CD14-positive monocyte (primary cell): ENCODE measurements around the gene TMEM181. TPM values are rescaled to one million over a fixed set of nuclear protein-coding genes. Genes with fewer than 3 reads are reported as not detected.

ENCODE experiments used
- DNase-seq, 3 donors: peaks; one replicate each; pipeline ENCODE4 v3.0.0-alpha.2; 2011 to 2022
- H2AFZ ChIP-seq: 2 replicates; pipeline ENCODE4 v1.6.0; 2012; ENCODE audit warnings: mild to moderate bottlenecking, low read depth, low read length, inconsistent platforms; ENCODE audit not compliant: insufficient read depth, poor library complexity, severe bottlenecking
- H3K27ac ChIP-seq, 2 donors: 1 replicate in 1 of 2; 2 replicates in 1 of 2; pipeline ENCODE4 v1.5.1; 2012 to 2013; ENCODE audit warnings: low read length in 2 of 2, control low read depth in 1 of 2, inconsistent platforms in 1 of 2, low read depth in 1 of 2, mild to moderate bottlenecking in 1 of 2
- H3K27me3 ChIP-seq, 2 donors: one replicate each; pipeline versions ENCODE4 v1.6.0 to v1.6.1; 2011 to 2013; ENCODE audit warnings: low read length in 2 of 2; ENCODE audit not compliant: control insufficient read depth in 2 of 2, insufficient read depth in 2 of 2
- H3K36me3 ChIP-seq, 2 donors: replicated peaks in 1 of 2; 1 replicate in 1 of 2; 2 replicates in 1 of 2; pipeline versions ENCODE4 v1.5.1 to v1.6.1; 2012 to 2013; ENCODE audit warnings: low read length in 2 of 2, control low read depth in 1 of 2, inconsistent platforms in 1 of 2, mild to moderate bottlenecking in 1 of 2; ENCODE audit not compliant: insufficient read depth in 2 of 2, control insufficient read depth in 1 of 2
- H3K4me1 ChIP-seq, 2 donors: 1 replicate in 1 of 2; 2 replicates in 1 of 2; pipeline versions ENCODE4 v1.5.1 to v1.6.1; 2012 to 2013; ENCODE audit warnings: low read length in 2 of 2, control low read depth in 1 of 2, inconsistent platforms in 1 of 2, mild to moderate bottlenecking in 1 of 2, moderate library complexity in 1 of 2; ENCODE audit not compliant: insufficient read depth in 2 of 2, control insufficient read depth in 1 of 2
- H3K4me2 ChIP-seq: replicated peaks from 2 replicates; pipeline ENCODE3; 2012; ENCODE audit warnings: low read length, moderate library complexity, mild to moderate bottlenecking; ENCODE audit not compliant: poor library complexity, severe bottlenecking; ENCODE audit errors: extremely low read depth
- H3K4me3 ChIP-seq, 3 experiments: fragments of 200-600 bp in 1 of 3; sonication (generic) in 1 of 3; replicated peaks in 1 of 3; 1 replicate in 2 of 3; 2 replicates in 1 of 3; pipeline ENCODE4 v1.5.1; 2011 to 2013; ENCODE audit warnings: low read length in 3 of 3, mild to moderate bottlenecking in 3 of 3, control low read depth in 2 of 3, low read depth in 2 of 3, inconsistent platforms in 1 of 3, moderate library complexity in 1 of 3
- H3K79me2 ChIP-seq: 2 replicates; pipeline ENCODE4 v1.6.0; 2012; ENCODE audit warnings: mild to moderate bottlenecking, control low read depth, inconsistent platforms, low read length, moderate library complexity; ENCODE audit not compliant: insufficient read depth
- H3K9ac ChIP-seq: 2 replicates; pipeline ENCODE4 v1.6.0; 2017; ENCODE audit warnings: low read length, mild to moderate bottlenecking; ENCODE audit not compliant: insufficient read depth, poor library complexity, severe bottlenecking
- H3K9me3 ChIP-seq, 2 donors: replicated peaks in 1 of 2; 1 replicate in 1 of 2; 2 replicates in 1 of 2; pipeline versions ENCODE4 v1.5.1 to v1.6.1; 2012 to 2013; ENCODE audit warnings: low read length in 2 of 2, control low read depth in 1 of 2; ENCODE audit not compliant: control insufficient read depth in 1 of 2, insufficient read depth in 1 of 2
- H4K20me1 ChIP-seq: 2 replicates; pipeline ENCODE4 v1.6.0; 2012; ENCODE audit warnings: mild to moderate bottlenecking, low read length, control low read depth, moderate library complexity; ENCODE audit not compliant: insufficient read depth
- H3K27ac Mint-ChIP-seq, 7 donors: one replicate each; pipeline ENCODE4 v1.8.0; 2020; ENCODE audit warnings: mild to moderate bottlenecking in 7 of 7, mixed read lengths in 7 of 7, moderate library complexity in 6 of 7, inconsistent platforms in 2 of 7
- H3K27me3 Mint-ChIP-seq, 3 donors: one replicate each; pipeline ENCODE4 v1.8.0; 2021 to 2022; ENCODE audit warnings: low read depth in 3 of 3, mild to moderate bottlenecking in 3 of 3, mixed read lengths in 3 of 3, moderate library complexity in 3 of 3, inconsistent platforms in 1 of 3
- H3K36me3 Mint-ChIP-seq, 2 donors: one replicate each; pipeline ENCODE4 v1.8.0; 2020; ENCODE audit warnings: mixed read lengths in 2 of 2, inconsistent platforms in 1 of 2, mild to moderate bottlenecking in 1 of 2
- H3K4me1 Mint-ChIP-seq: one replicate; pipeline ENCODE4 v1.8.0; 2020; ENCODE audit warnings: mild to moderate bottlenecking, mixed read lengths
- H3K4me3 Mint-ChIP-seq, 2 donors: one replicate each; pipeline ENCODE4 v1.8.0; 2020; ENCODE audit warnings: mild to moderate bottlenecking in 2 of 2, mixed read lengths in 2 of 2, moderate library complexity in 1 of 2
- H3K9me3 Mint-ChIP-seq, 7 donors: one replicate each; pipeline ENCODE4 v1.8.0; 2020 to 2022; ENCODE audit warnings: mixed read lengths in 7 of 7, mild to moderate bottlenecking in 6 of 7, moderate library complexity in 6 of 7, inconsistent platforms in 2 of 7
- CTCF ChIP-seq: fragments of 200-600 bp; IDR thresholded peaks from one replicate; pipeline ENCODE4 v1.8.0; 2022; ENCODE audit warnings: antibody characterized with exemption, mild to moderate bottlenecking
- WGBS: methylation state at CpG from one replicate; pipeline ENCODE4 v1.1.5; 2013; ENCODE audit warnings: missing lambda C conversion rate; ENCODE audit not compliant: insufficient coverage; 5-methylcytosine and 5-hydroxymethylcytosine counted together
- intact Hi-C, 2 donors: fragments of 100-400 bp; cut with micrococcal nuclease; formaldehyde crosslinking; loops; one replicate each; pipeline versions ENCODE4 v1.15.0 to v1.15.1; 2023
- polyA plus RNA-seq, 3 donors: library from polyadenylated mRNA; depleted of rRNA in 1 of 3; unstranded in 2 of 3; stranded (reverse) in 1 of 3; fragments of 300-500 nt in 2 of 3; fragments of >200 nt in 1 of 3; fragmentation: Illumina TruSeq in 2 of 3; gene quantifications; 1 replicate in 2 of 3; 2 replicates in 1 of 3; pipeline ENCODE4 v1.2.3, GENCODE V29; 2012 to 2021

The TMEM181 gene
- polyA plus RNA-seq, 3 donors, result 2.4 to 6.8 (median 2.6) TPM

DNA sequence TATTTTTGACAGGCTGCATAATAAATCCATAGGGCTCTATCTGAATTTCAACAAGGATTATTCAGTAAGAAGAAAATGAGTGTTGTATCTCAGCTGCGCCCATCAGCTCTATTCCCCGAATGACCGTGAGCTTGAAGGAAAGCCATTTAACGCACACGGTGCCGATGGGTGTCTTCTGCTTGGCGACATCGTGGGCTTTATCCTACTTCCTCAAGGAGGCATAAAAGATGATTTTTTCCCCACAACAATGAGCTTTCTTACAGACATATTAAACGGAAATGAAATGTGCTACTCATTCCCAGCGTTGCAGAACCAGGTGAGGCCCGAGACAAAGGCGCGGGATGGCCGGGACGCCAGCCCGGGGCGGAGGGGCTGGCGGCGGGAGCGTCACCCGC, 83.9 kb downstream of the TMEM181 start:
- H3K4me3 ChIP-seq, result peak overlapping the region; percentile 61 to 97 (median 78)
- Mint-ChIP-seq H3K4me3 (peak overlapping the region; percentile 95 to 98), H3K36me3 (peaks cover 37 to 39% of the 10 kb centered on the region in 2 donors), H3K27ac (peak overlapping the region; percentile 94 to 98 (median 96)), H3K9me3 (no peaks in the 10 kb centered on the region), H3K27me3 (no peaks in the 10 kb centered on the region), H3K4me1 (peaks cover 49% of the 10 kb centered on the region)
- 1% methylated on average over 19 of the region's 21 CpGs for WGBS
- H3K9me3 ChIP-seq, result no peaks in the 10 kb centered on the region
- intact Hi-C loops, result loop anchor here (5.0 to 10.0 kb wide), 2 partner anchors 43 to 51 kb away; no protein-coding TSS in a partner anchor
- peaks cover 25 to 46% of the 10 kb centered on the region in 2 donors for H3K4me1 ChIP-seq
- no peak for TF ChIP-seq CTCF
- H3K4me2 ChIP-seq, result peak overlapping the region; percentile 90
- H4K20me1 ChIP-seq, result peaks cover 40% of the 10 kb centered on the region
- peak in 1 of 3 donors; percentile 5 for DNase-seq
- H3K9ac ChIP-seq, result peak overlapping the region; percentile 98
- H2AFZ ChIP-seq, result peak overlapping the region; percentile 63
- peaks cover 60% of the 10 kb centered on the region for H3K79me2 ChIP-seq
- no peaks in the 10 kb centered on the region for H3K27me3 ChIP-seq
- peak overlapping the region; percentile 82 to 95 for H3K27ac ChIP-seq
- H3K36me3 ChIP-seq, result peaks cover 15 to 36% of the 10 kb centered on the region in 2 donors

GRCh38 chr6:158644231-158645063, 84.6 kb downstream of the TMEM181 start, which contains the start of gene DYNLT1:
Gene DYNLT1, minus strand, starts transcription at chr6:158644743. Its CDS starts 35 bp downstream, at chr6:158644708.
- intact Hi-C loops, result loop anchor here (5.0 to 10.0 kb wide), 2 partner anchors 43 to 50 kb away; no protein-coding TSS in a partner anchor
- peak within 1 kb of the TSS; percentile 61 to 97 (median 78) for H3K4me3 ChIP-seq
- DNase-seq, result peak; percentile 83 to 90 (median 84)
- peak within 1 kb of the TSS; percentile 82 to 95 for H3K27ac ChIP-seq
- H4K20me1 ChIP-seq, result peaks cover 34% of the 10 kb centered on the region
- H3K36me3 ChIP-seq, result peaks cover 10 to 30% of the 10 kb centered on the region in 2 donors
- peak within 1 kb of the TSS; percentile 95 to 98 for H3K4me3 Mint-ChIP-seq
- WGBS, result under 1% methylated on average over 66 of the region's 81 CpGs
- H3K27ac Mint-ChIP-seq, result peak within 1 kb of the TSS; percentile 94 to 98 (median 96)
- H3K4me1 ChIP-seq, result peaks cover 31 to 52% of the 10 kb centered on the region in 2 donors
- H3K4me1 Mint-ChIP-seq, result peaks cover 50% of the 10 kb centered on the region
- no peak for TF ChIP-seq CTCF
- H3K79me2 ChIP-seq, result peaks cover 54% of the 10 kb centered on the region
- H3K36me3 Mint-ChIP-seq, result peaks cover 31 to 33% of the 10 kb centered on the region in 2 donors
- no peaks in the 10 kb centered on the region for H3K27me3 ChIP-seq
- H3K9me3 Mint-ChIP-seq, result no peaks in the 10 kb centered on the region
- peak within 1 kb of the TSS; percentile 90 for H3K4me2 ChIP-seq
- peak within 1 kb of the TSS; percentile 98 for H3K9ac ChIP-seq
- no peaks in the 10 kb centered on the region for H3K27me3 Mint-ChIP-seq
- no peaks in the 10 kb centered on the region for H3K9me3 ChIP-seq
- peak within 1 kb of the TSS; percentile 63 for H2AFZ ChIP-seq
